Mesenchymal stem cell (in vitro differentiated cells and primary cell): ENCODE data around the gene GRHL1.
"Not testable (repeated sequence)": the region's sequence is repeated elsewhere in the genome, so short reads cannot be mapped to it uniquely, and the experiment has no call there.

ENCODE experiments used
- DNase-seq: peaks from one replicate; pipeline ENCODE4 v3.0.0-alpha.2; 2013
- H2AFZ ChIP-seq: one replicate; pipeline ENCODE4 v1.6.1; 2013; ENCODE audit warnings: low read depth, mild to moderate bottlenecking, control low read depth, inconsistent platforms, low read length, moderate library complexity
- H2AK5ac ChIP-seq: 2 replicates; pipeline ENCODE4 v1.6.1; 2013; ENCODE audit warnings: low read length, moderate library complexity, mild to moderate bottlenecking, inconsistent platforms; ENCODE audit not compliant: severe bottlenecking
- H2BK120ac ChIP-seq: one replicate; pipeline ENCODE4 v1.6.1; 2013; ENCODE audit warnings: low read depth, mild to moderate bottlenecking, inconsistent platforms, low read length, moderate library complexity
- H2BK12ac ChIP-seq, 2 experiments: one replicate each; pipeline ENCODE4 v1.6.1; 2013; ENCODE audit warnings: inconsistent platforms in 2 of 2, low read length in 2 of 2, mild to moderate bottlenecking in 2 of 2, moderate library complexity in 2 of 2, control low read depth in 1 of 2
- H2BK15ac ChIP-seq: one replicate; pipeline ENCODE4 v1.6.1; 2013; ENCODE audit warnings: mild to moderate bottlenecking, low read depth, inconsistent platforms; ENCODE audit not compliant: poor library complexity, severe bottlenecking
- H2BK5ac ChIP-seq: 2 replicates; pipeline ENCODE4 v1.6.1; 2013; ENCODE audit warnings: low read depth, mild to moderate bottlenecking, low read length, control low read depth, inconsistent platforms; ENCODE audit not compliant: poor library complexity, severe bottlenecking
- H3K14ac ChIP-seq, 2 experiments: one replicate each; pipeline ENCODE4 v1.6.1; 2013; ENCODE audit warnings: inconsistent platforms in 2 of 2, low read length in 2 of 2, control low read depth in 1 of 2, mild to moderate bottlenecking in 1 of 2, moderate library complexity in 1 of 2
- H3K18ac ChIP-seq, 2 experiments: one replicate each; pipeline ENCODE4 v1.6.1; 2013; ENCODE audit warnings: inconsistent platforms in 2 of 2, low read length in 2 of 2, control low read depth in 1 of 2, low read depth in 1 of 2, mild to moderate bottlenecking in 1 of 2
- H3K23ac ChIP-seq, 2 experiments: one replicate each; pipeline ENCODE4 v1.6.1; 2013; ENCODE audit warnings: inconsistent platforms in 2 of 2, low read length in 2 of 2, mild to moderate bottlenecking in 2 of 2, moderate library complexity in 2 of 2, control low read depth in 1 of 2
- H3K27ac ChIP-seq: 2 replicates; pipeline ENCODE4 v1.5.1; 2013; ENCODE audit warnings: mild to moderate bottlenecking, moderate library complexity, low read length, control low read depth, inconsistent platforms; ENCODE audit not compliant: poor library complexity, severe bottlenecking
- H3K27me3 ChIP-seq, 2 experiments: 2 replicates each; pipeline versions ENCODE4 v1.6.1 to v1.7.0; 2013; ENCODE audit warnings: low read length in 2 of 2, mild to moderate bottlenecking in 2 of 2, moderate library complexity in 2 of 2, control low read depth in 1 of 2, inconsistent platforms in 1 of 2; ENCODE audit not compliant: control insufficient read depth in 1 of 2, insufficient read depth in 1 of 2
- H3K36me3 ChIP-seq, 2 experiments: 2 replicates each; pipeline versions ENCODE4 v1.6.1 to v1.7.0; 2013; ENCODE audit warnings: low read length in 2 of 2, control low read depth in 1 of 2, inconsistent platforms in 1 of 2, low read depth in 1 of 2, mild to moderate bottlenecking in 1 of 2; ENCODE audit not compliant: insufficient read depth in 2 of 2, control insufficient read depth in 1 of 2
- H3K4ac ChIP-seq, 2 experiments: one replicate each; pipeline ENCODE4 v1.6.1; 2013; ENCODE audit warnings: inconsistent platforms in 2 of 2, low read length in 2 of 2, mild to moderate bottlenecking in 2 of 2, moderate library complexity in 2 of 2, control low read depth in 1 of 2, low read depth in 1 of 2
- H3K4me1 ChIP-seq: 2 replicates; pipeline ENCODE4 v1.6.1; 2013; ENCODE audit warnings: low read depth, low read length, control low read depth; ENCODE audit not compliant: control insufficient read depth, insufficient read depth
- H3K4me2 ChIP-seq: 2 replicates; pipeline ENCODE4 v1.6.1; 2013; ENCODE audit warnings: low read length, mild to moderate bottlenecking, inconsistent platforms; ENCODE audit not compliant: poor library complexity, severe bottlenecking
- H3K4me3 ChIP-seq, 2 experiments: 2 replicates each; pipeline versions ENCODE4 v1.5.1 to v1.7.0; 2013; ENCODE audit warnings: low read length in 2 of 2, mild to moderate bottlenecking in 2 of 2, control low read depth in 1 of 2, low read depth in 1 of 2; ENCODE audit not compliant: insufficient read depth in 1 of 2
- H3K79me1 ChIP-seq: replicated peaks from 2 replicates; pipeline ENCODE4 v1.6.1; 2013; ENCODE audit warnings: mild to moderate bottlenecking, control low read depth, low read length, inconsistent platforms; ENCODE audit not compliant: poor library complexity, severe bottlenecking
- H3K9ac ChIP-seq: 2 replicates; pipeline ENCODE4 v1.7.0; 2013; ENCODE audit warnings: mild to moderate bottlenecking, low read length, moderate library complexity
- H3K9me3 ChIP-seq: 2 replicates; pipeline ENCODE4 v1.7.0; 2013; ENCODE audit warnings: mild to moderate bottlenecking, low read length; ENCODE audit not compliant: control insufficient read depth
- H4K8ac ChIP-seq: one replicate; pipeline ENCODE4 v1.6.1; 2013; ENCODE audit warnings: inconsistent platforms, mild to moderate bottlenecking, low read length, moderate library complexity
- H4K91ac ChIP-seq: one replicate; pipeline ENCODE4 v1.6.1; 2013; ENCODE audit warnings: mild to moderate bottlenecking, low read length, inconsistent platforms
- WGBS: methylation state at CpG from one replicate; pipeline ENCODE4 v1.1.7; 2013; ENCODE audit warnings: mixed read lengths; 5-methylcytosine and 5-hydroxymethylcytosine counted together

The GRHL1 gene

DNA sequence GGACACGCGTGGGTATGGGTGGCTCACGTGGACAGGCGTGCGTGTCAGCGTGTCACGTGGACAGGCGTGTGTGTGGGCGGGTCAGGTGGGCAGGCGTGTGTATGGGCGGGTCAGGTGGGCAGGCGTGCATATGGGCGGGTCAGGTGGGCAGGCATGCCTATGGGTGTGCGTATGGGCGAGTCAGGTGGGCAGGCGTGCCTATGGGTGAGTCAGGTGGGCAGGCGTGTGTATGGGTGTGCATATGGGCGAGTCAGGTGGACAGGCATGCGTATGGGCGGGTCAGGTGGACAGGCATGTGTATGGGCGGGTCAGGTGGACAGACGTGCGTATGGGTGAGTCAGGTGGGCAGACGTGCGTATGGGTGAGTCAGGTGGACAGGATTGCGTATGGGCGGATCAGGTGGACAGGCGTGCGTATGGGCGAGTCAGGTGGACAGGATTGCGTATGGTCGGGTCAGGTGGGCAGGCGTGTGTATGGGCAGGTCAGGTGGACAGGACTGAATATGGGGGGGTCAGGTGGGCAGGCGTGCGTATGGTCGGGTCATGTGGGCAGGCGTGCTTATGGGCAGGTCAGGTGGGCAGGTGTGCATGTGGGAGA lies 61.0 kb downstream of the GRHL1 start:
- not testable (repeated sequence) for H3K4me3 ChIP-seq, H2AK5ac ChIP-seq, H2BK15ac ChIP-seq, H3K36me3 ChIP-seq, H2BK5ac ChIP-seq, H4K91ac ChIP-seq, H3K18ac ChIP-seq, H2AFZ ChIP-seq, H3K9ac ChIP-seq, H3K4ac ChIP-seq, H3K23ac ChIP-seq, H3K14ac ChIP-seq, H3K79me1 ChIP-seq, H4K8ac ChIP-seq, H3K9me3 ChIP-seq, H3K4me2 ChIP-seq, H2BK12ac ChIP-seq, H3K27ac ChIP-seq, H2BK120ac ChIP-seq, DNase-seq
- WGBS = 96% methylated on average over 37 of the region's 37 CpGs
- peaks cover 9 to 13% of the 10 kb centered on the region in 2 experiments for H3K27me3 ChIP-seq
- H3K4me1 ChIP-seq = peaks cover 17% of the 10 kb centered on the region

DNA sequence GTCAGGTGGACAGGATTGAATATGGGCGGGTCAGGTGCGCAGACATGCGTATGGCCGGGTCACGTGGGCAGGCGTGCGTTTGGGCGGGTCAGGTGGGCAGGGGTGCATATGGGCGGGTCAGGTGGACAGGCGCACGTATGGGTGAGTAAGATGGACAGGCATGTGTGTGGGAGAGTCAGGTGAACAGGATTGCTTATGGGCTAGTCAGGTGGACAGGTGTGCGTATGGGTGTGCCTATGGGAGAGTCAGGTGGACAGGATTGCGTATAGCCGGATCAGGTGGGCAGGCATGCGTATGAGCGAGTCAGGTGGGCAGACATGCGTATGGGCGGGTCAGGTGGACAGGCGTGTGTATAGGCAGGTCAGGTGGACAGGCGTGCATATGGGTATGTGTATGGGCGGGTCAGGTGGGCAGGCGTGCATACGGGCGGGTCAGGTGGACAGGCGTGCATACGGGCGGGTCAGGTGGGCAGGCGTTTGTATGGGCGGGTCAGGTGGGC lies 61.5 kb downstream of the GRHL1 start:
- Histone ChIP-seq H3K23ac (no peak overlapping the region), H3K27ac (no peak overlapping the region), H3K27me3 (peaks cover 9 to 13% of the 10 kb centered on the region in 2 experiments), H2BK5ac (no peak overlapping the region), H2AK5ac (no peak overlapping the region), H3K4me2 (no peak overlapping the region), H2BK120ac (no peak overlapping the region), H3K9ac (no peak overlapping the region), H2AFZ (no peak overlapping the region), H3K4ac (no peak overlapping the region), H2BK12ac (no peak overlapping the region), H3K18ac (no peak overlapping the region), H3K4me1 (peaks cover 14% of the 10 kb centered on the region), H3K36me3 (peaks cover 0 to 3% of the 10 kb centered on the region in 2 experiments), H2BK15ac (no peak overlapping the region), H4K91ac (no peak overlapping the region), H3K4me3 (no peak overlapping the region), H3K79me1 (no peaks in the 10 kb centered on the region), H3K14ac (no peak overlapping the region), H4K8ac (no peak overlapping the region), H3K9me3 (peaks cover 6% of the 10 kb centered on the region)
- 95% methylated on average over 29 of the region's 29 CpGs for WGBS
- DNase-seq = no peak

DNA sequence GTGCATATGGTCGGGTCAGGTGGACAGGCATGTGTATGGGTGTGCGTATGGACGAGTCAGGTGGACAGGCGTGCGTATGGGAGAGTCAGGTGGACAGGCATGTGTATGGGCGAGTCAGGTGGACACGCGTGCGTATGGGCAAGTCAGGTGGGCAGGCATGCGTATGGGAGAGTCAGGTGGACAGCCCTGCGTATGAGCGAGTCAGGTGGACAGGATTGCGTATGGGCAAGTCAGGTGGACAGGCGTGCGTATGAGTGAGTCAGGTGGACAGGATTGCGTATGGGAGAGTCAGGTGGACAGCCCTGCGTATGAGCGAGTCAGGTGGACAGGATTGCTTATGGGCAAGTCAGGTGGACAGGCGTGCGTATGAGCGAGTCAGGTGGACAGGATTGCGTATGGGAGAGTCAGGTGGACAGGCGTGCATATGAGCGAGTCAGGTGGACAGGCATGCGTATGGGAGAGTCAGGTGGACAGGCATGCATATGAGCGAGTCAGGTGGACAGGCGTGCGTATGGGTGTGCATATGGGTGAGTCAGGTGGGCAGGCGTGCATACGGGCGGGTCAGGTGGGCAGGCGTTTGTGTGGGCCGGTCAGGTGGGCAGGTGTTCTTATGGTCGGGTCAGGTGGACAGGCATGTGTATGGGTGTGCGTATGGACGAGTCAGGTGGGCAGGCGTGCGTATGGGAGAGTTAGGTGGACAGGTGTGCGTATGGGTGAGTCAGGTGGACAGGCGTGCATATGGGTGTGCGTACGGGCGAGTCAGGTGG lies 62.3 kb downstream of the GRHL1 start:
- not testable (repeated sequence) for H2AK5ac ChIP-seq, H3K4me2 ChIP-seq, H3K23ac ChIP-seq, H3K36me3 ChIP-seq, H2BK15ac ChIP-seq, H3K9ac ChIP-seq, H3K9me3 ChIP-seq, H2BK120ac ChIP-seq, H3K18ac ChIP-seq, H3K27ac ChIP-seq, H4K8ac ChIP-seq, H3K4ac ChIP-seq, H4K91ac ChIP-seq, H2BK12ac ChIP-seq, H2AFZ ChIP-seq, DNase-seq, H3K14ac ChIP-seq, H3K79me1 ChIP-seq, H2BK5ac ChIP-seq
- peaks cover 13% of the 10 kb centered on the region in 2 experiments for H3K27me3 ChIP-seq
- H3K4me3 ChIP-seq = peak overlapping the region in 1 of 2 experiments; percentile 8
- 97% methylated on average over 43 of the region's 43 CpGs for WGBS
- peaks cover 12% of the 10 kb centered on the region for H3K4me1 ChIP-seq

DNA sequence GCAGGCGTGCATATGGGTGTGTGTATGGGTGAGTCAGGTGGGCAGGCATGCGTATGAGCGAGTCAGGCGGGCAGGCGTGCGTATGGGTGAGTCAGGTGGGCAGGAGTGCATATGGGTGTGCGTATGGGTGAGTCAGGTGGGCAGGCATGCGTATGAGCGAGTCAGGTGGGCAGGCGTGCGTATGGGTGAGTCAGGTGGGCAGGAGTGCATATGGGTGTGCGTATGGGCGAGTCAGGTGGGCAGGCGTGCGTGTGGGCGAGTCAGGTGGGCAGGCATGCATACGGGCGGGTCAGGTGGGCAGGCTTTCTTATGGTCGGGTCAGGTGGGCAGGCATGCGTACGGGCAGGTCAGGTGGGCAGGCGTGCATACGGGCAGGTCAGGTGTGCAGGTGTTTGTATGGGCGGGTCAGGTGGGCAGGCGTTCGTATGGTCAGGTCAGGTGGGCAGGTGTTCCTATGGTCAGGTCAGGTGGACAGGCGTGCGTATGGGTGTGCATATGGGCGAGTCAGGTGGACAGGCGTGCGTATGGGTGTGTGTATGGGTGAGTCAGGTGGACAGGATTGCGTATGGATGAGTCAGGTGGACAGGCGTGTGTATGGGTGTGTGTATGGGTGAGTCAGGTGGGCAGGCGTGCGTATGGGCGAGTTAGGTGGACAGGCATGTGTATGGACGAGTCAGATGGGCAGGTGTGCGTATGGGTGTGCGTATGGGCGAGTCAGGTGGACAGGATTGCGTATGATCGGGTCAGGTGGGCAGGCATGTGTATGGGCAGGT lies 63.1 kb downstream of the GRHL1 start:
- H3K4me2 ChIP-seq = no peak overlapping the region
- H3K4me1 ChIP-seq = peaks cover 12% of the 10 kb centered on the region
- no peak overlapping the region for H2AFZ ChIP-seq
- no peak overlapping the region for H2BK5ac ChIP-seq
- H3K9me3 ChIP-seq = peaks cover 6% of the 10 kb centered on the region
- no peak overlapping the region for H3K23ac ChIP-seq
- no peak overlapping the region for H2BK120ac ChIP-seq
- no peak overlapping the region for H3K18ac ChIP-seq
- WGBS = 94% methylated on average over 42 of the region's 42 CpGs
- no peak overlapping the region for H2BK12ac ChIP-seq
- no peak overlapping the region for H3K27ac ChIP-seq
- no peak overlapping the region for H2AK5ac ChIP-seq
- H3K9ac ChIP-seq = no peak overlapping the region
- H3K27me3 ChIP-seq = peaks cover 13 to 18% of the 10 kb centered on the region in 2 experiments
- H4K8ac ChIP-seq = no peak overlapping the region
- H3K79me1 ChIP-seq = no peaks in the 10 kb centered on the region
- H3K4me3 ChIP-seq = peak overlapping the region in 1 of 2 experiments; percentile 8
- no peak overlapping the region for H4K91ac ChIP-seq
- peak overlapping the region in 1 of 2 experiments; percentile 55 for H3K14ac ChIP-seq
- DNase-seq = no peak
- H3K36me3 ChIP-seq = peaks cover 0 to 3% of the 10 kb centered on the region in 2 experiments
- no peak overlapping the region for H3K4ac ChIP-seq
- H2BK15ac ChIP-seq = no peak overlapping the region
